HUES6 (cell line): ENCODE results near the gene HOXB4.

ENCODE experiments used
- H3K27ac ChIP-seq: 2 replicates; pipeline ENCODE4 v1.7.0; 2013; ENCODE audit warnings: low read depth, mild to moderate bottlenecking, low read length, inconsistent platforms
- H3K27me3 ChIP-seq: 2 replicates; pipeline ENCODE4 v1.6.1; 2013; ENCODE audit warnings: low read length; ENCODE audit not compliant: control insufficient read depth, insufficient read depth
- H3K36me3 ChIP-seq: 2 replicates; pipeline ENCODE4 v1.6.1; 2013; ENCODE audit warnings: low read length; ENCODE audit not compliant: control insufficient read depth, insufficient read depth
- H3K4me1 ChIP-seq: 2 replicates; pipeline ENCODE4 v1.6.1; 2013; ENCODE audit warnings: low read length; ENCODE audit not compliant: control insufficient read depth, insufficient read depth
- H3K4me3 ChIP-seq: 2 replicates; pipeline ENCODE4 v1.5.1; 2013; ENCODE audit warnings: low read depth, low read length
- H3K9ac ChIP-seq: one replicate; pipeline ENCODE4 v1.6.1; 2013; ENCODE audit warnings: mild to moderate bottlenecking, low read length
- H3K9me3 ChIP-seq: 2 replicates; pipeline ENCODE4 v1.6.1; 2013; ENCODE audit warnings: low read depth, low read length; ENCODE audit not compliant: control insufficient read depth, insufficient read depth

Gene HOXB4

GRCh38 chr17:48546924-48547807, 31.0 kb downstream of the HOXB4 start:
- peak overlapping the region; percentile 80; the same call in 1 of the 2 replicates for H3K4me3 ChIP-seq
- no peaks in the 10 kb centered on the region for H3K9me3 ChIP-seq
- peaks cover 67% of the 10 kb centered on the region for H3K4me1 ChIP-seq
- H3K36me3 ChIP-seq: no peaks in the 10 kb centered on the region
- peak overlapping the region; percentile 72 for H3K9ac ChIP-seq
- H3K27me3 ChIP-seq: peaks cover 97% of the 10 kb centered on the region
- H3K27ac ChIP-seq: no peak overlapping the region; the same call in 1 of the 2 replicates

- Histone ChIP-seq H3K27me3 (peaks cover 97% of the 10 kb centered on the region), H3K27ac (no peak overlapping the region; the same call in 1 of the 2 replicates), H3K9me3 (no peaks in the 10 kb centered on the region), H3K36me3 (no peaks in the 10 kb centered on the region), H3K9ac (peak overlapping the region; percentile 72), H3K4me1 (peaks cover 68% of the 10 kb centered on the region), H3K4me3 (peak overlapping the region; percentile 80; the same call in 1 of the 2 replicates)
Observed at GRCh38 chr17:48546137-48546923, 31.8 kb downstream of the HOXB4 start.

GRCh38 chr17:48545539-48545938, 32.6 kb downstream of the HOXB4 start:
- Histone ChIP-seq H3K27ac (no peak overlapping the region; the same call in 1 of the 2 replicates), H3K4me3 (peak overlapping the region; percentile 80; the same call in 1 of the 2 replicates), H3K27me3 (peaks cover 97% of the 10 kb centered on the region), H3K4me1 (peaks cover 71% of the 10 kb centered on the region), H3K9ac (peak overlapping the region; percentile 72), H3K9me3 (no peaks in the 10 kb centered on the region), H3K36me3 (no peaks in the 10 kb centered on the region)

- H3K27me3 ChIP-seq: peaks cover 97% of the 10 kb centered on the region
- H3K9ac ChIP-seq: peak within 1 kb of the TSS; percentile 88
- peaks cover 72% of the 10 kb centered on the region for H3K4me1 ChIP-seq
- H3K4me3 ChIP-seq: peak within 1 kb of the TSS; percentile 80
- H3K36me3 ChIP-seq: no peaks in the 10 kb centered on the region
- H3K9me3 ChIP-seq: no peaks in the 10 kb centered on the region
- H3K27ac ChIP-seq: peak within 1 kb of the TSS; percentile 35; the same call in 1 of the 2 replicates
Observed at GRCh38 chr17:48545022-48545375, 33.2 kb downstream of the HOXB4 start, which contains the start of gene HOXB2. HOXB2 (minus strand) TSS chr17:48545109; CDS start chr17:48544911, 198 bp downstream.

GRCh38 chr17:48544349-48545021, 33.7 kb downstream of the HOXB4 start:
- H3K27ac ChIP-seq: peak overlapping the region; percentile 35; the same call in 1 of the 2 replicates
- H3K36me3 ChIP-seq: no peaks in the 10 kb centered on the region
- peaks cover 97% of the 10 kb centered on the region for H3K27me3 ChIP-seq
- H3K9me3 ChIP-seq: no peaks in the 10 kb centered on the region
- peak overlapping the region; percentile 88 for H3K9ac ChIP-seq
- H3K4me3 ChIP-seq: peak overlapping the region; percentile 80
- H3K4me1 ChIP-seq: peaks cover 69% of the 10 kb centered on the region

GRCh38 chr17:48543854-48544348, 34.2 kb downstream of the HOXB4 start:
- peak overlapping the region; percentile 88 for H3K9ac ChIP-seq
- peaks cover 97% of the 10 kb centered on the region for H3K27me3 ChIP-seq
- H3K27ac ChIP-seq: peak overlapping the region; percentile 35; the same call in 1 of the 2 replicates
- H3K9me3 ChIP-seq: no peaks in the 10 kb centered on the region
- peak overlapping the region; percentile 80 for H3K4me3 ChIP-seq
- no peaks in the 10 kb centered on the region for H3K36me3 ChIP-seq
- H3K4me1 ChIP-seq: peaks cover 64% of the 10 kb centered on the region

GRCh38 chr17:48543107-48543853, 34.9 kb downstream of the HOXB4 start:
- Histone ChIP-seq H3K36me3 (no peaks in the 10 kb centered on the region), H3K27ac (peak overlapping the region; percentile 34; the same call in 1 of the 2 replicates), H3K4me1 (peaks cover 58% of the 10 kb centered on the region), H3K4me3 (peak overlapping the region; percentile 80), H3K9ac (peak overlapping the region; percentile 88), H3K27me3 (peaks cover 93% of the 10 kb centered on the region), H3K9me3 (no peaks in the 10 kb centered on the region)

GRCh38 chr17:48542698-48543106, 35.4 kb downstream of the HOXB4 start:
- H3K9ac ChIP-seq: peak overlapping the region; percentile 88
- H3K4me3 ChIP-seq: peak overlapping the region; percentile 80
- peaks cover 53% of the 10 kb centered on the region for H3K4me1 ChIP-seq
- H3K27ac ChIP-seq: no peak overlapping the region; the same call in 1 of the 2 replicates
- H3K9me3 ChIP-seq: no peaks in the 10 kb centered on the region
- peaks cover 87% of the 10 kb centered on the region for H3K27me3 ChIP-seq
- H3K36me3 ChIP-seq: no peaks in the 10 kb centered on the region

- Histone ChIP-seq H3K9ac (peak overlapping the region; percentile 82), H3K4me1 (peaks cover 52% of the 10 kb centered on the region), H3K36me3 (no peaks in the 10 kb centered on the region), H3K27ac (no peak overlapping the region; the same call in 1 of the 2 replicates), H3K27me3 (peaks cover 82% of the 10 kb centered on the region), H3K9me3 (no peaks in the 10 kb centered on the region), H3K4me3 (peak overlapping the region; percentile 80)
Observed at GRCh38 chr17:48542114-48542656, 36.0 kb downstream of the HOXB4 start.
